Measurements from ENCODE around the gene C2orf76. TPM values are rescaled to one million over a fixed set of nuclear protein-coding genes. Genes with fewer than 3 reads are reported as not detected.
A peak's percentile ranks its signal among the peaks of the same experiment; 100 is the strongest.

C2orf76 gene
- total RNA-seq, 4 donors from 2014 or later = 13.5 to 63.0 (median 21.5) TPM

DNA sequence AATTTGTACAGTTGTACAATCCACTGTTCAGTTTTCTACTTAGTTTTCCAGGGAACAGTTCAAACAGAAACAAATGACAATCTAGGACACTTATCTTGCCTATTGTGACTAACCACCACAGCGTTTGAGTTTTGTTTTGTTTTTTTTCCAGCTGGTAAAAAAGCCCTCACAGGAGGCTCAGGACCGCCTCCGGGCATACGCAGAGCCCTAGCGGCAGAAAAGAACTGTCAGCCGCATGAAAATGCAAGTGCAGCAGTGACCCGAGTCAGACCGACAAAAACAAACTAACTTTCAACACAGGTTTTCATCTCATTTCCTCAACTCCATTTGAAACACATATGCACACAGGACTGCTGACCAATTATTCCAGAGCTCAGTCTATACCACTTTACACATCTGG lies 74.4 kb downstream of the C2orf76 start:
- no peaks in the 10 kb centered on the region for H3K4me1 ChIP-seq
- no peak overlapping the region for H3K4me3 ChIP-seq
- DNase-seq = no peak
- no peak overlapping the region for H3K27ac ChIP-seq
- no peaks in the 10 kb centered on the region for H3K27me3 ChIP-seq
- no peak for TF ChIP-seq POLR2A (IDR thresholded peaks at IDR 0.05)
- TF ChIP-seq, protein P1, sequence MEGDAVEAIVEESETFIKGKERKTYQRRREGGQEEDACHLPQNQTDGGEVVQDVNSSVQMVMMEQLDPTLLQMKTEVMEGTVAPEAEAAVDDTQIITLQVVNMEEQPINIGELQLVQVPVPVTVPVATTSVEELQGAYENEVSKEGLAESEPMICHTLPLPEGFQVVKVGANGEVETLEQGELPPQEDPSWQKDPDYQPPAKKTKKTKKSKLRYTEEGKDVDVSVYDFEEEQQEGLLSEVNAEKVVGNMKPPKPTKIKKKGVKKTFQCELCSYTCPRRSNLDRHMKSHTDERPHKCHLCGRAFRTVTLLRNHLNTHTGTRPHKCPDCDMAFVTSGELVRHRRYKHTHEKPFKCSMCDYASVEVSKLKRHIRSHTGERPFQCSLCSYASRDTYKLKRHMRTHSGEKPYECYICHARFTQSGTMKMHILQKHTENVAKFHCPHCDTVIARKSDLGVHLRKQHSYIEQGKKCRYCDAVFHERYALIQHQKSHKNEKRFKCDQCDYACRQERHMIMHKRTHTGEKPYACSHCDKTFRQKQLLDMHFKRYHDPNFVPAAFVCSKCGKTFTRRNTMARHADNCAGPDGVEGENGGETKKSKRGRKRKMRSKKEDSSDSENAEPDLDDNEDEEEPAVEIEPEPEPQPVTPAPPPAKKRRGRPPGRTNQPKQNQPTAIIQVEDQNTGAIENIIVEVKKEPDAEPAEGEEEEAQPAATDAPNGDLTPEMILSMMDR (IDR thresholded peaks at IDR 0.05) = no peak
- no peaks in the 10 kb centered on the region for H3K9me3 ChIP-seq
- intact Hi-C loops (cut with DNase I; ENCODE audit: low total_unique reads) = loop anchor here (10.0 kb wide), 1 partner anchor 407 kb away; no protein-coding TSS in a partner anchor
- H3K36me3 ChIP-seq = no peaks in the 10 kb centered on the region

DNA sequence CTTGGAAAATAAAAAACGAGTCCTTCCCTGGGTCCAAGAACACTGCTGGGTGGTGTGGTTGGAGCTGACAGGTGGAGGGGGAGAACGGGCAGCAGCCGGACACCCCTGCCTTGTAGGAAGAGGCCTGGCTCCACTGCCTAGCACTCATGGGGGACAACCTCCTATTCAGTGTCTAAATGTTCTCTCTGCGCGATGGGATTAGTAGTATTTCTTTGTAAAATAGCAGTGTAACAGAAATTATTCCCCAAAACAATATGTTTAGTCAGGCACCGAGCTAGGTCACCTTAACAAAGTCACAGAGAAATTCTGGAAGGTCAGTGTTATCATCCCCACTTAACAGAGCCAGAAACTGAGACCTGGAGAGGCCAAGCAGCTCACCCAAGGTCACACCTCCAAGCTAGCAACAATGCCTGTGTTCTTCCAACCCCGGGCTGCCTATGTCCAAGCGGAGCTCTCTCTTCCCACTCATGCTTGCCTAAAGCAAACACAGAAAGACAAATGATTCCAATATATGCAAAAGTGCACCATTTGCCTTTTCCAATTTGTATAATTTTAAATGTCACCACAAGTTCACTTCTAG lies 75.0 kb downstream of the C2orf76 start:
- intact Hi-C loops (cut with DNase I; ENCODE audit: low total_unique reads) = loop anchor here (10.0 kb wide), 1 partner anchor 407 kb away; no protein-coding TSS in a partner anchor
- Histone ChIP-seq H3K4me3 (no peak overlapping the region), H3K36me3 (no peaks in the 10 kb centered on the region), H3K27ac (no peak overlapping the region), H3K4me1 (no peaks in the 10 kb centered on the region), H3K9me3 (no peaks in the 10 kb centered on the region), H3K27me3 (no peaks in the 10 kb centered on the region)
- no peak for DNase-seq
- no peak for TF ChIP-seq POLR2A (IDR thresholded peaks at IDR 0.05)
- TF ChIP-seq, protein P1 (IDR thresholded peaks at IDR 0.05) = no peak

DNA sequence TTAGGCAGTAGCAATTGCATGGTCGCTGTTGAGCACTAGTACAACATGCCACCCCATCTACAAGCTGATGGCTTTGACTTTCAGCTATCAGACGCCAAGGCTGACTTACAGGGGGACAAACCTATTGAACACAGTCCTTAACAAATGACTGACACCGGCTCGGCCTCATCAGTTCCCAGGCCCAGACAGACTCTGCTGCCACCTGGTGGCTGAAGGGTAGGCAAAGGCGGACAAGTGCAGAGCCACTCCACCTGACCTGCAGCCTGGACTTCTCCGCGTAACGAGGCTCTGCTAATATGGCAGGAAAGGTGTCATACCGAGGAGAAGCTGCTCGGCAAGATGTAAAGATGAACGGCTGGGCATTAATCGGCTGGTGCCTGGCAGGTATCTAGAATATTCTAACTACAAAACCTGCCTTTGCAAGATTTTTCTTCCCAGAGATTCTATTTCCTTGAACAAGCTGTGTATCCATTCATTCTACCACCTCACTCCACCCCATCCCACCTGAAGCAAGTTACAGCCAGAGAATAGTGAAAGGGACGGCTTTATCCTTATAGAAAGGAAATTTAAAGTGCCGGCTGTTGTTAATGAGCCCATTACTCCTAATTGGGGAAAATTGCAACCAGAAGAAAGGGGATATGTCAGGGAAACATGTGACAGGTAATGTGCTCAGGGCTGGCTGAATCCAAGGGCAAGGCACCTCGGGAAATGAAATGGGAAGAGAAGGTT lies 75.6 kb downstream of the C2orf76 start:
- Histone ChIP-seq H3K36me3 (no peaks in the 10 kb centered on the region), H3K27me3 (no peaks in the 10 kb centered on the region), H3K9me3 (no peaks in the 10 kb centered on the region), H3K4me3 (no peak overlapping the region), H3K4me1 (no peaks in the 10 kb centered on the region), H3K27ac (no peak overlapping the region)
- peak; percentile 49 to 79 for DNase-seq
- no peak for TF ChIP-seq POLR2A (IDR thresholded peaks at IDR 0.05)
- TF ChIP-seq, protein P1 (IDR thresholded peaks at IDR 0.05) = peak; percentile 52 to 60 (median 57)
- intact Hi-C loops (cut with DNase I; ENCODE audit: low total_unique reads) = loop anchor here (10.0 kb wide), 1 partner anchor 406 kb away; no protein-coding TSS in a partner anchor

DNA sequence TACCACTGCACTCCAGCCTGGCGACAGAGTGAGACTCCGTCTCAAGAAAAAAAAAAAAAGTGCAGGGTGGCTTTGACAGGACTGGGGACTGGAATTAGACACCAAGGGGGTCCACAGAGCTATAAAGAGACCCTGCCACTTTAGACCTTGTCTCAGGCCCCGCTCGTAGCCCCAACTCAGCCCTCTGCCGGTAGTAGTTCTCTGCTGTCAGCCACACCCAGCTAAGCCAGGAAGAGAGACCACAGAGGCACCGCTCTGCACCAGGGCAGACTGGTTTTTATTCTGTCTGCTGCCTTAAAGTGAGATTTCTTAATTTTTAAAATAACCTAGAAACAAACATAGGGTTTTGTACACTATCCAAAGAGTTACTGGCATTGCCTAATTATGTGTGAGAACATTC lies 77.0 kb downstream of the C2orf76 start:
- Histone ChIP-seq H3K4me1 (no peaks in the 10 kb centered on the region), H3K27me3 (no peaks in the 10 kb centered on the region), H3K9me3 (no peaks in the 10 kb centered on the region), H3K4me3 (no peak overlapping the region), H3K36me3 (no peaks in the 10 kb centered on the region), H3K27ac (no peak overlapping the region)
- intact Hi-C loops (cut with DNase I; ENCODE audit: low total_unique reads) = loop anchor here (10.0 kb wide), 1 partner anchor 405 kb away; no protein-coding TSS in a partner anchor
- no peak for DNase-seq
- TF ChIP-seq, protein P1 (IDR thresholded peaks at IDR 0.05) = no peak
- no peak for TF ChIP-seq POLR2A (IDR thresholded peaks at IDR 0.05)

DNA sequence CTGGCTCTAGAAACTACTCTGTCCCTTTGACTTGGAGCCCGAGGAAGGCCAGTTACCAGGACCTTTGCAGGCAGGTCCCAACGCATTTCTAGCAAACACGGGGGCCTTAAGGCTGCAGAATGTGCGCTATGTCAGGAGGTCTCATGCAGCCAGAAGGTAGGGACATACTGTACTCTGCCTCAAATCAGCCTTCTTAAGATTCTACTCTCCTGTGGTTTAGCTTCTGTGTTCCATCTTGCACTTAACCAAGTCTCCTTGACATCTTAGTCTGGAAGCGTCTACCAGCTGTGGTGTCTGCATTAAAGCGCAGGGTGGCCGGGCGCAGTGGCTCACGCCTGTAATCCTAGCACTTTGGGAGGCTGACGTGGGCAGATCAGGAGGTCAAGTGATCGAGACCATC lies 77.5 kb downstream of the C2orf76 start:
- Histone ChIP-seq H3K4me3 (no peak overlapping the region), H3K9me3 (no peaks in the 10 kb centered on the region), H3K27ac (no peak overlapping the region), H3K27me3 (no peaks in the 10 kb centered on the region), H3K36me3 (no peaks in the 10 kb centered on the region), H3K4me1 (no peaks in the 10 kb centered on the region)
- no peak for DNase-seq
- intact Hi-C loops (cut with DNase I; ENCODE audit: low total_unique reads) = no loop called here
- no peak for TF ChIP-seq POLR2A (IDR thresholded peaks at IDR 0.05)
- TF ChIP-seq, protein P1 (IDR thresholded peaks at IDR 0.05) = no peak

All from uterus (tissue), 4 donors.